GM12801 (cell line): Measurements from ENCODE around the gene INSRR.

Experiments
- TF ChIP-seq, protein P1 (sequence below): IDR thresholded peaks from one replicate; pipeline ENCODE4 v1.5.1; 2011; ENCODE audit warnings: control low read depth; ENCODE audit not compliant: insufficient read length; ENCODE audit errors: extremely low read depth

The INSRR gene

DNA sequence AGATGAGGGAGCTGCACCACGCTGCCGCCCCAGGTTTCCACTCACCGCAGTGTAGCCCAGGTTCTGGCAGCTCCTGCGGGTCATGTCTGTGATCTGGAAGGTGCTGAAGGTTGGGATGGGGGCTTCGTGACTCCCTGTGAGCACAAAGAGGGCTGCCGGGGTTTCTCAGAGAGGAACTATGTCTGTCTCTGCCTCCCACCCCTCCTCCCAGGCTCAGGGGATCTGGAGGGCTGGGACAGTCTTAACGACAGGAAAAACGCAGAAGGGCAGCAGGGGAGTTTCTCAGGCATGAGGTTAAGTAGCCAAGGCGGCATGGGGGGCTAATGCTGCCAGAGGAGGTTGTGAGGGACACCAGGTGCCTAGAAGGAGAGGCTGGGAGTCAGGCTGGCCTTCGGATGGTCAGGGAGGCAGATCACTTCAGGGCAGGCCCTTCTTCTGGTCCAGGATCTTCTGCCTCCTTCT is 42.9 kb downstream of the INSRR start:
- TF ChIP-seq, protein P1, sequence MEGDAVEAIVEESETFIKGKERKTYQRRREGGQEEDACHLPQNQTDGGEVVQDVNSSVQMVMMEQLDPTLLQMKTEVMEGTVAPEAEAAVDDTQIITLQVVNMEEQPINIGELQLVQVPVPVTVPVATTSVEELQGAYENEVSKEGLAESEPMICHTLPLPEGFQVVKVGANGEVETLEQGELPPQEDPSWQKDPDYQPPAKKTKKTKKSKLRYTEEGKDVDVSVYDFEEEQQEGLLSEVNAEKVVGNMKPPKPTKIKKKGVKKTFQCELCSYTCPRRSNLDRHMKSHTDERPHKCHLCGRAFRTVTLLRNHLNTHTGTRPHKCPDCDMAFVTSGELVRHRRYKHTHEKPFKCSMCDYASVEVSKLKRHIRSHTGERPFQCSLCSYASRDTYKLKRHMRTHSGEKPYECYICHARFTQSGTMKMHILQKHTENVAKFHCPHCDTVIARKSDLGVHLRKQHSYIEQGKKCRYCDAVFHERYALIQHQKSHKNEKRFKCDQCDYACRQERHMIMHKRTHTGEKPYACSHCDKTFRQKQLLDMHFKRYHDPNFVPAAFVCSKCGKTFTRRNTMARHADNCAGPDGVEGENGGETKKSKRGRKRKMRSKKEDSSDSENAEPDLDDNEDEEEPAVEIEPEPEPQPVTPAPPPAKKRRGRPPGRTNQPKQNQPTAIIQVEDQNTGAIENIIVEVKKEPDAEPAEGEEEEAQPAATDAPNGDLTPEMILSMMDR = no peak

DNA sequence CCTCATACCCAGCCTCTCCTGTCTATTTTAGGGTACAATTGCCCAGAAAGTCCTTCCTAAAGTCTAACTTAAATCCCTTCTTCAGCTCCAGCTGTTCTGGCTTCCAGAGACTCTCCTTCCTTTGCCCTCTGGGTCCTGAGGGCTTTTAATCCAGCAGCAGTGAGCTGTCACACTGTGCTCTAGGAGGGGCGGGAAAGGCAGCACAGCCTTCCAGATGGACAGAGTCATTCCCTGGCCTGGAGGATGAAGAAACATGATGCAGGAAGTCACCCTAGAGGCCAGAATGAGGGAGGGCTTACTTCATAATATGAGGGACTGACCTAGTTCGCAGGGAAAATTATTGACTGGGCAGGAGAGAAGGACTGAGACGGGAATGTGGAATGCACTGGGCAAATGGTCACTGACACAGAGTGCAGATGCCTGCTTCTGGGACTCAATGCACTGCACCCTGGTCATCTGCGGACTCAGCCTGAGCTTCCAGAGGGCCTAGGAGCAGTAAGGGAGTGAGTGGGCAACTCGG is 43.5 kb downstream of the INSRR start:
- TF ChIP-seq, protein P1 = no peak

DNA sequence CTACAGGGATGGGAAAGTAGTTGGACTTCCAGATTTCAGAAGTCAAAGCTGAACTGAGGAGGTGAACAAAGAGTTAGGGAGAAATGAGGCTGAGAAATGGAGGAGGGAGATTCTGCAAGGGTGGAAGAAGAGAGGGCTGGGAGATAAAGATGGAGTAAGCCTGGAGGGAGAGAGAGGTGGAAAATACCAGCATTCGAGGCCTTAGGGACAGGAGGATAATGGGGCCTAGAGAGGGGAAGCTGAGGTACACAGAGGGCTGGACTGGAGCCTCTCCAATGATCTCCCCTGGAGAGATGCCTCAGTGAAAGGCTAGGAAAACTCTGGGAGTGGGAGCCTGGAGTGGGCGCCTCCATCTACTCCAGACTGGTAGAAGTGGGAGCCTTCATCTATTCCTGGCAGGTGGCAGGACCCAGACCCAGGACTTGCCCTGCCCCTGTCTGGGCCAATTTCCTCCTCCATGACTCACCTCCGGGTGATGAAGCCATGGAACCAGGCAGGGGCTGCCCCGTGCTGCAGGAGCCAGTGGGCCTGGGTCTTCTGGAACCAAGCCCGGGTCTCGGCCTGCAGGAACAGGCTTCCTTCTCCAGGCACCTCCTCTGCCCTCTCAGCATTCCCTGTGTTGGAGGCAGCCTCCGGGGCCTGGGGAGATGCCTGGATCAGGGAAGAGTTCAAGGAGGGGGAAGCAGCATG is 44.2 kb downstream of the INSRR start:
- TF ChIP-seq, protein P1 = no peak

DNA sequence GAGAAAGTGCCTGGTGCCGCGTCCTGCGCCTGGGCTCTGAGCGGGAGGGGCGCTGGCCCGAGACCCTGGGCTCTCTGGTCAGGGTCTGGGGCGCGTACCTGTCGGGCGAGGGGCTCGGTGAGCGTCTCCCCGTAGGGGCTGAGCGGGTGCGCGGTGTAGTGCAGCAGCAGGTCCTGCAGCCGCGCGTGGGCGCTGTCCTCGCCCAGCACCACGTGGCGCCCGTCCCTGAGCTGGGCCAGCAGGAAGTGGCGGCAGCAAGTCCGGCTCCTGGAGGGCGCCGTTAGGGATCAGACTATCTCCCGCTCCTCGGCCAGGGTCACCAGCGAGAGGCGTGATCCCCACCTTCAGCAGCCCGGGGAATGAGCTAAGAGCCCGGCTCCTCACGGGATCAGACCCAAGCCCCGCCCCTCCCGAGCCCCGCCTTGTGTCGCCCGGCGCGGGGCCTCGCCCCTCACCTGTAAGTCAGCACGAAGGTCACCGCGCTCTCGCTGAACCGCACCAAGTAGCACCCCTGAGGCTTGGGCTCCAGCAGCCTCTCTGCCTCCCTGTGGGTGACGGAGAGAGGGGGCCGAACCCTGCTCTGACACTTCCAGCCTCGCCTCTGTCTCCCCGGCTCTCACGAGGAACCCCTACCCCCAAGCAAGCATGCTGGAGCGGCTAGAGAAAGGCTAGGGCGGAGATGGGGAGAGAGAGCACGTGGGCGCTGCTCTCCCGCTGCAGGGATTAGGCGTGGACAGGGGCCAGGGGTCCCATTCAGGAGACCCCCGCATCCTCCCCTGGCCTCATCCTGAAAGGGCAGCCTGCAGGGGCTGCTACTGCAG is 45.0 kb downstream of the INSRR start:
- TF ChIP-seq, protein P1 = no peak

DNA sequence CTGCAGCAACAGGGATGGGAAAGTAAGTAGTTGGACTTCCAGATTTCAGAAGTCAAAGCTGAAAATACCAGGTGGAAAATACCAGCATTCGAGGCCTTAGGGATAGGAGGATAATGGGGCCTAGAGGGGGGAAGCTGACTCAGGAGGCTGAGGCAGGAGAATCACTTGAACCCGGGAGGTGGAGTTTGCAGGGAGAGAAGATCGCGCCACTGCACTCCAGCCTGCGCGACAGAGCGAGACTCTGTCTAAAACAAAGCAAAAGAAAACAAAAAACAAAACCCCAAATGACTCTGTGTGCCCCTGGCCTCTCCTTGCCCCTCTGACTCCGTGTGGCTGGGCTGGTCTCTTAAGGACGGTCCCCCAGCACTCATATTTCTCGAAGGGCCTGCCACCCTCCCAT is 45.6 kb downstream of the INSRR start:
- TF ChIP-seq, protein P1 = no peak

DNA sequence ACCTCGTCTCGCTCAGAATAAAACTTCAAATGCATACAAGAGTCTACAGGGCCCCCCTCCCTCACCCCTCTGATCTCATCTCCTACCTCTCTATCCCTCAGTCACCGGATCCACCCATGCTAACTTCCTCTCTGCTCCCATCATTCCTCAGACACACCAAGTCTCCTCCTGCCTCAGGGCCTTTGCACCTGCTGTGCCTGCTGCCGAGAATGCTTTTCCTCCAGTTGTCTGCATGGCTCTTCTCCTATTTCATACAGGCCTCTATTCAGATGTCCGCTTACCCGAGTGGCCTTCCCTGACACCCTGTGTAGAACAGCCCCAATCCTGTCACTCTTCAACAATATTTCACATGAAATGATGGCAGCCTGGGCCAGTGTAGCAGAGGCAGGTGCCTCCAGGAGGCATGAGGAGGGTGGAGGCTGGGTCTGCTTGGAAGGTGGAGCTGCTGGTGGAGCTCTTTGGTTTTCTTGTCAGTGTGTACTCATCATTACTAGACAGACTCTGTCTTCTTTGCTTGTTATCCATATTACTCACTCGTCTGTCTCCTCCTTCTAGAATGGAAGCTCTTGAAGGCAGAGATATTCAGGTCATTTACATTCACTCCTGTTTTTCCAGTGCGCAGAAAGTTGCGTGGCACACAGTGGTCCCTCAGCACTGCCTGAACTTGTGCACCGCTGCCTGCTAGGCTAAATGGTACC is 46.5 kb downstream of the INSRR start:
- TF ChIP-seq, protein P1 = no peak

DNA sequence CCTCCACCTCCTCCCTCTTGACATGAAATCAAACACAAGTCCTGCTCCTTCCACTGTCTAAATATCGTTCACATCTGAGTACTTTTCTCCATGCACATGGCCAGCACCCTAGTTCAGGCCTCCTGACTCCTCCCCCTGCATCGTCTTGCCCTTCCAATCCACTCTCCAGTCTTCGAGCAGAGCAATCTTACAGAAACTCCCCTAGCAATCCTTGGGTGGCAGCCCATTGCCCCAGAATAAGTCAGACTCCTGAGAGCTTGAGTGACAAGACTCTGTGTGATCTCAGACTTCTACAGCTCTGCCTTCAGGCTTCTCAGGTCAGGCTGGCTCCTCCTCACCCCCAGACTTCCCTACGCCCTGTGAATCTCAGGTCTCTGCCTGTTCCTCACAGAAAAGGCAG is 47.7 kb downstream of the INSRR start:
- TF ChIP-seq, protein P1 = no peak
